Osteocyte (in vitro differentiated cells): Measurements from ENCODE around the gene BEND4. TPM values are rescaled to one million over a fixed set of nuclear protein-coding genes. Genes with fewer than 3 reads are reported as not detected.

Source experiments
- DNase-seq: peaks from one replicate; pipeline ENCODE4 v3.0.0; 2021; ENCODE audit warnings: mixed read lengths; ENCODE audit not compliant: unreplicated experiment; ENCODE audit errors: extremely low spot score
- H3K27ac Mint-ChIP-seq: one replicate; pipeline ENCODE4 v1.8.0; 2021; ENCODE audit warnings: mild to moderate bottlenecking, mixed read lengths; ENCODE audit not compliant: unreplicated experiment
- H3K27me3 Mint-ChIP-seq: one replicate; pipeline ENCODE4 v1.8.0; 2021; ENCODE audit warnings: mixed read lengths; ENCODE audit not compliant: unreplicated experiment
- H3K36me3 Mint-ChIP-seq: one replicate; pipeline ENCODE4 v1.8.0; 2021; ENCODE audit warnings: mixed read lengths; ENCODE audit not compliant: unreplicated experiment
- H3K4me1 Mint-ChIP-seq: one replicate; pipeline ENCODE4 v1.8.0; 2021; ENCODE audit warnings: mixed read lengths; ENCODE audit not compliant: unreplicated experiment
- H3K4me3 Mint-ChIP-seq: one replicate; pipeline ENCODE4 v1.8.0; 2021; ENCODE audit warnings: mild to moderate bottlenecking, moderate library complexity, mixed read lengths; ENCODE audit not compliant: unreplicated experiment
- H3K9me3 Mint-ChIP-seq: one replicate; pipeline ENCODE4 v1.8.0; 2021; ENCODE audit warnings: mixed read lengths; ENCODE audit not compliant: unreplicated experiment
- total RNA-seq: library from RNA; stranded (reverse); gene quantifications from 2 replicates; pipeline ENCODE4 v1.2.1, GENCODE V29; 2021
- TF ChIP-seq, protein P1 (sequence below): fragments of 200-600 bp; sonication (generic); IDR thresholded peaks from 2 replicates; pipeline ENCODE4 v1.5.0; 2021; ENCODE audit warnings: antibody characterized with exemption, mild to moderate bottlenecking, moderate library complexity

Gene BEND4
- total RNA-seq, 1 donor from 2014 or later: not detected

DNA sequence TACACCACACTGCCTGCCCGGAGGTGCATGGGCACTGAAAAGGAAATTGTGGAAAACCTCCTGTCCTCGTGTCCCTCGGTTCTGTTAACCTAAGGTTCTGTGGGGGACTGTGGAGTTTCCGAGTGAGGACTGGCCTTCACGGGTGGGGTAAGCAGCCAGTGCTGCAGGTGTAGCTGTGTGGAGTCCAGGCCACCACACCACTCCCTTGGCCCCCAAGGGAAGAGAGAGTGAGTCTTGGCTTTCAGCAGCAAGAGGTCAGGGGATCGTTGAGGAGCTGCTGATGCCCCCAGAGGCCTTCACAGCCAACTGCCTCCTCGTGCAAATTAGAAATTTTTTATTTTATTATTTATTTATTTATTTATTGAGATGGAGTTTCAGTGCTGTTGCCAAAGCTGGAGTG lies 20.4 kb downstream of the BEND4 start:
- Mint-ChIP-seq H3K9me3 (no peaks in the 10 kb centered on the region), H3K4me1 (no peaks in the 10 kb centered on the region), H3K27me3 (peaks cover 2% of the 10 kb centered on the region), H3K4me3 (no peak overlapping the region), H3K27ac (no peak overlapping the region), H3K36me3 (no peaks in the 10 kb centered on the region)
- DNase-seq: no peak
- TF ChIP-seq, protein P1, sequence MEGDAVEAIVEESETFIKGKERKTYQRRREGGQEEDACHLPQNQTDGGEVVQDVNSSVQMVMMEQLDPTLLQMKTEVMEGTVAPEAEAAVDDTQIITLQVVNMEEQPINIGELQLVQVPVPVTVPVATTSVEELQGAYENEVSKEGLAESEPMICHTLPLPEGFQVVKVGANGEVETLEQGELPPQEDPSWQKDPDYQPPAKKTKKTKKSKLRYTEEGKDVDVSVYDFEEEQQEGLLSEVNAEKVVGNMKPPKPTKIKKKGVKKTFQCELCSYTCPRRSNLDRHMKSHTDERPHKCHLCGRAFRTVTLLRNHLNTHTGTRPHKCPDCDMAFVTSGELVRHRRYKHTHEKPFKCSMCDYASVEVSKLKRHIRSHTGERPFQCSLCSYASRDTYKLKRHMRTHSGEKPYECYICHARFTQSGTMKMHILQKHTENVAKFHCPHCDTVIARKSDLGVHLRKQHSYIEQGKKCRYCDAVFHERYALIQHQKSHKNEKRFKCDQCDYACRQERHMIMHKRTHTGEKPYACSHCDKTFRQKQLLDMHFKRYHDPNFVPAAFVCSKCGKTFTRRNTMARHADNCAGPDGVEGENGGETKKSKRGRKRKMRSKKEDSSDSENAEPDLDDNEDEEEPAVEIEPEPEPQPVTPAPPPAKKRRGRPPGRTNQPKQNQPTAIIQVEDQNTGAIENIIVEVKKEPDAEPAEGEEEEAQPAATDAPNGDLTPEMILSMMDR: no peak

GRCh38 chr4:42123071-42123644 lies 29.3 kb downstream of the BEND4 start:
- DNase-seq: no peak
- H3K27me3 Mint-ChIP-seq: peaks cover 37% of the 10 kb centered on the region

GRCh38 chr4:42122237-42122636 lies 30.2 kb downstream of the BEND4 start:
- Mint-ChIP-seq H3K27ac (no peak overlapping the region), H3K4me1 (no peaks in the 10 kb centered on the region), H3K27me3 (peaks cover 37% of the 10 kb centered on the region), H3K9me3 (no peaks in the 10 kb centered on the region), H3K36me3 (no peaks in the 10 kb centered on the region), H3K4me3 (no peak overlapping the region)
- TF ChIP-seq, protein P1: no peak
- no peak for DNase-seq

More at GRCh38 chr4:42123071-42123644, 29.3 kb downstream of the BEND4 start:
- Mint-ChIP-seq H3K4me3 (no peak overlapping the region), H3K4me1 (no peaks in the 10 kb centered on the region), H3K9me3 (no peaks in the 10 kb centered on the region), H3K36me3 (no peaks in the 10 kb centered on the region), H3K27ac (no peak overlapping the region)
- TF ChIP-seq, protein P1: no peak

GRCh38 chr4:42119886-42120285 lies 32.6 kb downstream of the BEND4 start:
- no peak overlapping the region for H3K4me3 Mint-ChIP-seq
- TF ChIP-seq, protein P1: no peak
- no peak for DNase-seq
- no peaks in the 10 kb centered on the region for H3K9me3 Mint-ChIP-seq
- H3K4me1 Mint-ChIP-seq: no peaks in the 10 kb centered on the region
- H3K27ac Mint-ChIP-seq: no peak overlapping the region
- H3K36me3 Mint-ChIP-seq: no peaks in the 10 kb centered on the region
- H3K27me3 Mint-ChIP-seq: peaks cover 38% of the 10 kb centered on the region

- Mint-ChIP-seq H3K4me3 (no peak overlapping the region), H3K27me3 (peaks cover 30% of the 10 kb centered on the region), H3K4me1 (no peaks in the 10 kb centered on the region), H3K9me3 (no peaks in the 10 kb centered on the region), H3K36me3 (no peaks in the 10 kb centered on the region), H3K27ac (no peak overlapping the region)
- DNase-seq: no peak
- TF ChIP-seq, protein P1: no peak
Observed at GRCh38 chr4:42112846-42113245, 39.6 kb downstream of the BEND4 start.
